Neuronal stem cell (in vitro differentiated cells): ENCODE results near the gene RALGDS.

Experiments
- DNase-seq: peaks from one replicate; pipeline ENCODE4 v3.0.0-alpha.2; 2013; ENCODE audit warnings: low spot score
- H2AFZ ChIP-seq: one replicate; pipeline ENCODE4 v1.6.1; 2013; ENCODE audit warnings: mild to moderate bottlenecking, low read length, inconsistent platforms
- H2AK5ac ChIP-seq: 2 replicates; pipeline ENCODE4 v1.6.1; 2013; ENCODE audit warnings: low read depth, mild to moderate bottlenecking, inconsistent platforms, low read length, moderate library complexity, mixed read lengths
- H2BK120ac ChIP-seq: 2 replicates; pipeline ENCODE4 v1.6.1; 2013; ENCODE audit warnings: low read depth, mild to moderate bottlenecking, inconsistent platforms, low read length, moderate library complexity, mixed read lengths
- H2BK12ac ChIP-seq: one replicate; pipeline ENCODE4 v1.6.1; 2013; ENCODE audit warnings: low read length, inconsistent platforms
- H2BK15ac ChIP-seq: 2 replicates; pipeline ENCODE4 v1.6.1; 2013; ENCODE audit warnings: mild to moderate bottlenecking, low read length, inconsistent platforms, mixed read lengths
- H2BK5ac ChIP-seq: one replicate; pipeline ENCODE4 v1.6.1; 2013; ENCODE audit warnings: inconsistent platforms, mild to moderate bottlenecking, low read length, moderate library complexity
- H3K14ac ChIP-seq: one replicate; pipeline ENCODE4 v1.6.1; 2013; ENCODE audit warnings: low read length, inconsistent platforms
- H3K18ac ChIP-seq: 2 replicates; pipeline ENCODE4 v1.6.1; 2013; ENCODE audit warnings: low read length, inconsistent platforms
- H3K23ac ChIP-seq: 2 replicates; pipeline ENCODE4 v1.6.1; 2013; ENCODE audit warnings: low read depth, mild to moderate bottlenecking, mixed read lengths, low read length, inconsistent platforms; ENCODE audit not compliant: poor library complexity
- H3K27ac ChIP-seq: replicated peaks from 3 replicates; pipeline ENCODE4 v1.5.1; 2013; ENCODE audit warnings: low read length, inconsistent platforms
- H3K27me3 ChIP-seq, 3 experiments: 2 replicates each; pipeline ENCODE4 v1.6.1; 2013; ENCODE audit warnings: low read length in 3 of 3, mild to moderate bottlenecking in 2 of 3, inconsistent platforms in 1 of 3, low read depth in 1 of 3, mixed read lengths in 1 of 3, moderate library complexity in 1 of 3; ENCODE audit not compliant: control insufficient read depth in 3 of 3, insufficient read depth in 3 of 3
- H3K36me3 ChIP-seq, 2 donors: replicated peaks in 1 of 2; 2 replicates each; pipeline ENCODE4 v1.6.1; 2013; ENCODE audit warnings: low read length in 2 of 2; ENCODE audit not compliant: control insufficient read depth in 2 of 2, insufficient read depth in 2 of 2
- H3K4ac ChIP-seq: 2 replicates; pipeline ENCODE4 v1.6.1; 2013; ENCODE audit warnings: inconsistent platforms, mild to moderate bottlenecking, low read length, moderate library complexity
- H3K4me1 ChIP-seq, 2 donors: 1 replicate in 1 of 2; 2 replicates in 1 of 2; pipeline ENCODE4 v1.6.1; 2013; ENCODE audit warnings: low read length in 2 of 2, low read depth in 1 of 2; ENCODE audit not compliant: control insufficient read depth in 2 of 2, insufficient read depth in 1 of 2
- H3K4me2 ChIP-seq: one replicate; pipeline ENCODE4 v1.6.1; 2013; ENCODE audit warnings: mild to moderate bottlenecking, low read length, inconsistent platforms; ENCODE audit not compliant: insufficient read depth, poor library complexity, severe bottlenecking
- H3K4me3 ChIP-seq, 2 donors: 2 replicates each; pipeline ENCODE4 v1.5.1; 2013; ENCODE audit warnings: low read length in 2 of 2, mild to moderate bottlenecking in 2 of 2, inconsistent platforms in 1 of 2, moderate library complexity in 1 of 2
- H3K79me1 ChIP-seq: one replicate; pipeline ENCODE4 v1.6.1; 2013; ENCODE audit warnings: low read depth, mild to moderate bottlenecking, inconsistent platforms, low read length, moderate library complexity
- H3K9ac ChIP-seq: one replicate; pipeline ENCODE4 v1.6.1; 2013; ENCODE audit warnings: mild to moderate bottlenecking, low read depth, low read length, inconsistent platforms; ENCODE audit not compliant: poor library complexity
- H3K9me3 ChIP-seq, 2 donors: replicated peaks in 1 of 2; 2 replicates each; pipeline versions ENCODE3 to v1.6.1; 2013; ENCODE audit warnings: low read length in 2 of 2, mild to moderate bottlenecking in 2 of 2, inconsistent platforms in 1 of 2, low read depth in 1 of 2, mixed read lengths in 1 of 2, moderate library complexity in 1 of 2; ENCODE audit not compliant: control insufficient read depth in 2 of 2, insufficient read depth in 1 of 2
- H4K8ac ChIP-seq: one replicate; pipeline ENCODE4 v1.6.1; 2013; ENCODE audit warnings: low read depth, mild to moderate bottlenecking, inconsistent platforms, low read length, moderate library complexity
- H4K91ac ChIP-seq: one replicate; pipeline ENCODE4 v1.6.1; 2013; ENCODE audit warnings: low read length, low read depth, mild to moderate bottlenecking, inconsistent platforms; ENCODE audit not compliant: poor library complexity
- WGBS, 2 donors: extraction: QIAGEN DNeasy Blood & Tissue Kit; methylation state at CpG; one replicate each; pipeline ENCODE4 v1.1.7; 2013; ENCODE audit warnings: missing lambda C conversion rate in 2 of 2, mixed read lengths in 1 of 2; ENCODE audit not compliant: insufficient read length in 2 of 2, insufficient replicate concordance in 1 of 2; ENCODE audit errors: extremely low coverage in 2 of 2; 5-methylcytosine and 5-hydroxymethylcytosine counted together

Gene RALGDS

GRCh38 chr9:133141833-133142595 lies 21.0 kb upstream of the RALGDS start:
- WGBS, 2 donors, result no CpG with 5 or more reads among the region's 16 CpGs
- peak overlapping the region; percentile 25 for H3K9ac ChIP-seq
- H3K18ac ChIP-seq, result no peak overlapping the region
- H3K14ac ChIP-seq, result no peak overlapping the region
- H3K23ac ChIP-seq, result peak overlapping the region; percentile 8
- peak overlapping the region; percentile 58 for H2BK5ac ChIP-seq
- H3K36me3 ChIP-seq, result peaks cover 7 to 10% of the 10 kb centered on the region in 2 donors
- no peak overlapping the region for H3K4ac ChIP-seq
- no peak overlapping the region for H2BK120ac ChIP-seq
- H3K27ac ChIP-seq, result no peak overlapping the region
- H3K4me1 ChIP-seq, result peaks cover 22 to 33% of the 10 kb centered on the region in 2 donors
- peaks cover 0 to 2% (median 0%) of the 10 kb centered on the region in 3 experiments for H3K27me3 ChIP-seq
- peaks cover 38% of the 10 kb centered on the region for H3K79me1 ChIP-seq
- H2AK5ac ChIP-seq, result no peak overlapping the region
- no peak overlapping the region for H4K91ac ChIP-seq
- H2AFZ ChIP-seq, result no peak overlapping the region
- H3K4me3 ChIP-seq, result no peak overlapping the region
- no peak overlapping the region for H4K8ac ChIP-seq
- no peak for DNase-seq
- H3K9me3 ChIP-seq, result no peaks in the 10 kb centered on the region
- H3K4me2 ChIP-seq, result no peak overlapping the region
- H2BK15ac ChIP-seq, result no peak overlapping the region
- H2BK12ac ChIP-seq, result no peak overlapping the region

GRCh38 chr9:133140606-133141005 lies 19.6 kb upstream of the RALGDS start:
- DNase-seq, result no peak
- Histone ChIP-seq H3K9me3 (no peaks in the 10 kb centered on the region), H2BK12ac (no peak overlapping the region)

DNA sequence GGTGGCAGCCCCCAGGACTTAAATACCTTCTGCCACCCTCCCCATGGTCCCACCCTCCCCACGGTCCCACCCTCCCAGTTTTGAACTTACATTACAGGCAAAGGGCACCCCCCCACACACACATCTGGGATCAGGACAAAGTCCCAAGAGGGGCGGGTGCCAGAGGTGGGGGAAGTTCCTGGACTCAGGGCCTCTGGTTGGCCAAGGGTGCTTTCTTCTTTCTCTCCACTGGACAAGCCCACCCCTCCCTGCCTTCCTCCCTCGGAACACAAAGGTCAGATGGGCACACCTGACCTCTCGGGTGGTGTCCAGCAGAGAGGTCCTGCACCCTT lies 19.1 kb upstream of the RALGDS start:
- H3K36me3 ChIP-seq, result peaks cover 3 to 4% of the 10 kb centered on the region in 2 donors

More at GRCh38 chr9:133140606-133141005, 19.6 kb upstream of the RALGDS start:
- Histone ChIP-seq H4K91ac (no peak overlapping the region), H3K4me1 (peaks cover 21 to 30% of the 10 kb centered on the region in 2 donors), H3K36me3 (peaks cover 3 to 4% of the 10 kb centered on the region in 2 donors), H2BK5ac (no peak overlapping the region), H3K4me2 (no peak overlapping the region), H3K23ac (no peak overlapping the region), H3K9ac (peak overlapping the region; percentile 66), H3K4me3 (no peak overlapping the region), H3K18ac (no peak overlapping the region), H2BK15ac (no peak overlapping the region), H3K27ac (no peak overlapping the region), H2BK120ac (no peak overlapping the region), H2AK5ac (peak overlapping the region; percentile 9), H3K79me1 (peaks cover 35% of the 10 kb centered on the region), H3K4ac (no peak overlapping the region), H4K8ac (no peak overlapping the region), H3K14ac (no peak overlapping the region), H2AFZ (no peak overlapping the region), H3K27me3 (peaks cover 0 to 2% (median 0%) of the 10 kb centered on the region in 3 experiments)
- WGBS, 2 donors, result no CpG with 5 or more reads among the region's 14 CpGs

DNA sequence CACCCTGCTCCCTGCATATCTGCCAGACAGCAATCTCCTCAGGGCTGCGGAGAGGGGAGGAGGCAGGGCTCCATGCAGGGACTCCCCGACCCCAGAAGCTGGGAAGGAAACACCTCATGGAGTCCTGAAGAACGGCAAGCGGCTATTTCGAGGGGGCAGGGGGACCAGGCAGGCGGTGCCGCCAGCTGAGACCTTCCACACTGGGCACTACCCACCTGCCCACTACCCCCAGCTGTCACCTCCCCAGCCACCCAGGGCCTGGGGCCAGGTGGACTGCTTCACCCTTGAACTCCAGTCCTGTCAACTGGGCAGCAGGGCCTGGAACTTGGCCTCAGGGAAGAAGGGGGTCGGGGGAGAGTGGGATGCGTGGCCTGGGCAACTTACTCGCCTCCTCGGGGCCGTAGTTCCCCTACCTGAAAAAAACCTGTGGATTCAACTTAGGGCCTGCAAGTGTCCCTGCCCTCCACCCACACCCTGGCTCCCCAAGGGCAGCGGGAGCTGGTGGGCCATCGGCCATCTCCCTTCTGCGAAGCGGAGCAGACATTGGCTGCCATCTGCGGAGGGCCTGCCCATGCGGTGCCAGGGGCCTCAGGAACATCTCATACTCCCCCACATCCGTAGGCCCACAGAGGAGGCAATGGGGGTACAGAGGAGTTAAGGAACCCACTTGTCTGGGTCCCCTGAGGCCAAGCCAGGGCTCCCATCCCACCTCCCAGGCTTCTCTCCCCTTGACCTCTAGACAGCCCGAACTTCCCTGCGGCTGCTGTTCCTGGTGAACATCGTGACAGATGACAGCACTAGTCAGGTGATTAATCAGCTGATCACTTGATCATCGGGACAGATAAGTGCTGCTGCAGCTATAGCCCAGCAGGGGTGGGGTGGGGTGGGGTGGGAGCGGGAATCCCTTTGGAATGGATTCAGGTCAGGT lies 18.5 kb upstream of the RALGDS start:
- Histone ChIP-seq H3K4ac (no peak overlapping the region), H4K91ac (no peak overlapping the region), H3K4me1 (peaks cover 16 to 28% of the 10 kb centered on the region in 2 donors), H3K18ac (no peak overlapping the region), H2AK5ac (no peak overlapping the region), H3K36me3 (peaks cover 3 to 4% of the 10 kb centered on the region in 2 donors), H2BK120ac (no peak overlapping the region), H3K9me3 (no peaks in the 10 kb centered on the region), H3K27ac (no peak overlapping the region), H3K14ac (no peak overlapping the region), H2BK15ac (no peak overlapping the region), H3K27me3 (no peaks in the 10 kb centered on the region), H3K4me3 (no peak overlapping the region), H4K8ac (no peak overlapping the region), H2BK5ac (no peak overlapping the region), H3K23ac (no peak overlapping the region), H2AFZ (no peak overlapping the region), H2BK12ac (no peak overlapping the region), H3K79me1 (peaks cover 33% of the 10 kb centered on the region), H3K4me2 (no peak overlapping the region), H3K9ac (peak overlapping the region; percentile 60)
- no peak for DNase-seq
- no CpG with 5 or more reads among the region's 24 CpGs for WGBS, 2 donors

More for the DNA sequence above, 19.1 kb upstream of the RALGDS start:
- no peak overlapping the region for H3K4ac ChIP-seq
- no peak overlapping the region for H3K14ac ChIP-seq
- H4K8ac ChIP-seq, result no peak overlapping the region
- H3K27ac ChIP-seq, result no peak overlapping the region
- no peak for DNase-seq
- no peak overlapping the region for H2BK15ac ChIP-seq
- no peaks in the 10 kb centered on the region for H3K9me3 ChIP-seq
- peaks cover 33% of the 10 kb centered on the region for H3K79me1 ChIP-seq
- no peak overlapping the region for H2AFZ ChIP-seq
- no peaks in the 10 kb centered on the region for H3K27me3 ChIP-seq
- no peak overlapping the region for H3K9ac ChIP-seq
- no CpG with 5 or more reads among the region's 4 CpGs for WGBS, 2 donors
- H2AK5ac ChIP-seq, result no peak overlapping the region
- H3K23ac ChIP-seq, result no peak overlapping the region
- H2BK12ac ChIP-seq, result no peak overlapping the region
- H2BK5ac ChIP-seq, result no peak overlapping the region
- no peak overlapping the region for H3K4me2 ChIP-seq
- no peak overlapping the region for H2BK120ac ChIP-seq
- H4K91ac ChIP-seq, result no peak overlapping the region
- peaks cover 21 to 30% of the 10 kb centered on the region in 2 donors for H3K4me1 ChIP-seq
- no peak overlapping the region for H3K4me3 ChIP-seq
- H3K18ac ChIP-seq, result no peak overlapping the region
